Measurements from ENCODE around the gene TOP3B.

Gene TOP3B

GRCh38 chr22:21937821-21938070, 44.8 kb downstream of the TOP3B start:
- Histone ChIP-seq H3K4me3 (peak overlapping the region; percentile 31 to 56 (median 46)), H3K27ac (peak overlapping the region; percentile 67 to 98 (median 94))

DNA sequence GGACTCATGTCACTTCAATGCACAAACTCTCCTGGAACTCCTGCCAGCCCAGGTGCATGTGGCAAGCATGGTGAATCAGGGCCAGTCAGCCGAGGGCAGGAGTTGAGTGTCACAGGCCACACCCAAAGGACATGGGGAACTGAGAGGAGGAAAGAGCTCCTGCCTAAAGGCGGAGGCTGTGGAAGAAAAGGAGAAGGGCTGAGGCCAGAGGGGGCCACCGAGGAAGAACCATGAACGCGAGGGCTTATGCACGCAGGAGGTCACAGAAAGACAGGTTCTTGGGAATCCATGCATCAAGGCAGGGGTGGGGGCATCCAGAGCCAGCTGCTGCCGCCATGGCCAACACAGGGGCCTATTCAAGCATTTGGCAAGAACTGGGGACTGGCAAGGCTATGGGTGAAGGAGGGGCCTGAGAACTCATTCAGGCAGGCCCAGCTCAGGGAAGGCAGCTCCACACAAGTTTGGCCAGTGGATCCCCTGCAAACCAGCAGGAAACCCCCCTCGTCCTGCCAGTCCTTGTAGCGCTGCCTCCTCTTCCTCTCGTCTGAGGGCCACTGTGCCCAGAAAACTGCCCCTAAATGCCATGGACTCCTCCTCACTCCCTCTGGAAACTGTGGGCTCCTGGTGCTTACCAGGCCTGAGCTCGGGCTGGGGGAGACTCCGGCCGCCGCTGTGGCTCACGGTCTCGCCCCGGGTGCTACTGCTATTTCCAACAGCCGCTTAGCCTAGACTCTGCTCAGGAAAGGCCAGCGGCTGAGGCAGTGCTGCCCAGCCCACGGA, 45.4 kb downstream of the TOP3B start:
- Histone ChIP-seq H3K27ac (peak overlapping the region; percentile 67 to 98 (median 94)), H3K4me3 (peak overlapping the region in 6 of 7 experiments; percentile 31 to 56 (median 46))

DNA sequence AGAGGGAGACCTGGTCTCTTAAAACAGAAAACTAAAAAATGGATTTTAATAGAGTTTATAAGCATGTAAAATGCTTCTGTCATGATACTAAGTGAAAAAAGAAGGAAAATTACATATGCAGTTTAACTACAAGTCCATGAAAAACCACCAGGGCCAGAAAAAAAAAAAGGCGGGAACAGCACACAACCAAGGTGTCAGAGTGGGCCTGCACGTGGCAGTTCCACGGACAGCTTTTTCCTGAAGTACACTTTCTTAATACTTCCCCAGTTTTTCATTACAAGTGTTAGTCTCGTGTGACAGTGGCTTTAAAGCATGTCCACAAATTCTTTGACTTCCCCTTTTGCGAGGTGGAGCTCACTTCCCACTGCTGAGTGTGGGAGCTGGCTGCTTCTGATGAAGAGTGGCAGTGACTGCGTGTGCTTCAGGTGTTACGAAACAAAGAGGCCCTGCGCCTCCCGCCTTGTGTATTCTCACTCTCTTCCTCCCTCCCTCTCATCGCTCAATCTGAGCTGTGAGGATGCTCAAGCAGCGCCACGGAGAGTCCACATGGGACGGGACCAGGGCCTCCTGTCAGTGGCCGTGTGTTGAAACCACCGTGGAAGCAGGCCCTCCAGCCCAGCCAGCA, 46.3 kb downstream of the TOP3B start:
- Histone ChIP-seq H3K27ac (peak overlapping the region in 20 of 21 experiments; percentile 85 to 98 (median 94)), H3K4me3 (no peak overlapping the region)

GRCh38 chr22:21933910-21934309, 48.7 kb downstream of the TOP3B start:
- Histone ChIP-seq H3K27ac (peak overlapping the region in 3 of 21 experiments; percentile 10 to 21 (median 16)), H3K4me3 (no peak overlapping the region)

- H3K4me3 ChIP-seq = no peak overlapping the region
- H3K27ac ChIP-seq = peak overlapping the region in 2 of 21 experiments; percentile 10 to 16
These were observed 49.2 kb downstream of the TOP3B start for GRCh38 chr22:21933413-21933812.

DNA sequence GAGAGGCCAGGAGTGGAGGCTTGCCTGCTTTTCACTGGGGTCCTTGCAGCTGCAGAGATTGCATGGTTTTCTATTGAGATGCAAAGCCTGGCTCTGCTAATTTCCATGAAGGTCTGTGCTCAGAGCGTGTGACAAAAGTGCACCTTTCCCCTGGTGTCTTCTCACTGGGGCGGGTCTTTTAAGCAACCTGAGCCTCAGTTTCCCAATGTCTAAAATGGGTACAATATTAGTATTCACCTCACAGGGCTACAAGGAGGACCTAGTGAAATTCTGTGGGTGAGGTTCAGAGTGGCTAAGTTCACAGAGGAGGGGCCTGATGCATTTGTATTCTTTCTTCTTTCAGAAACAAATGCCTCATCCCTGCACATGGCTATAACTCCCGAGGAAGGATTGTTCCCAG, 50.2 kb downstream of the TOP3B start:
- H3K4me3 ChIP-seq = no peak overlapping the region
- no peak overlapping the region for H3K27ac ChIP-seq

GRCh38 chr22:21931056-21931455, 51.5 kb downstream of the TOP3B start:
- Histone ChIP-seq H3K27ac (no peak overlapping the region), H3K4me3 (no peak overlapping the region)

GRCh38 chr22:21929253-21929652, 53.3 kb downstream of the TOP3B start:
- Histone ChIP-seq H3K27ac (no peak overlapping the region), H3K4me3 (no peak overlapping the region)

DNA sequence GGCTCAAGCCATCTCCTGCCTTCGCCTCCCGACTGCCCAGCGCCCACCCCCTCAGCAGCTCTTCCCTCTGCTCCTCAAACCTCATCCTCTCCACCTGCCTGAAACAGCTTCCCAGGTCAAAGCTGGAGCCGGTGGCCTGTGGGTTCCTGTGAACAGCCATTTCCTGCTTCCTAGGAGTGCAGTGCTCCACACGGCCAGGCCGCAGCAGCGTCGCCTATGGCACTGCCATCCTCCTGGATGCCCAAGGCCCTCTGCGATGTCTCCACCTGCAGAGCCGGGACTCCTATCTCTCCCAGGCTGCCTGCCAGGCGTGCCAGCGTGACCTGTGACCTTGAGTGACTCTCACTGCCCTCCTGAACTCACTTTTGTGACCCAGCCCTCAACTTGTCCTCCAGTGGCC, 54.5 kb downstream of the TOP3B start:
- no peak overlapping the region for H3K4me3 ChIP-seq
- H3K27ac ChIP-seq = no peak overlapping the region

DNA sequence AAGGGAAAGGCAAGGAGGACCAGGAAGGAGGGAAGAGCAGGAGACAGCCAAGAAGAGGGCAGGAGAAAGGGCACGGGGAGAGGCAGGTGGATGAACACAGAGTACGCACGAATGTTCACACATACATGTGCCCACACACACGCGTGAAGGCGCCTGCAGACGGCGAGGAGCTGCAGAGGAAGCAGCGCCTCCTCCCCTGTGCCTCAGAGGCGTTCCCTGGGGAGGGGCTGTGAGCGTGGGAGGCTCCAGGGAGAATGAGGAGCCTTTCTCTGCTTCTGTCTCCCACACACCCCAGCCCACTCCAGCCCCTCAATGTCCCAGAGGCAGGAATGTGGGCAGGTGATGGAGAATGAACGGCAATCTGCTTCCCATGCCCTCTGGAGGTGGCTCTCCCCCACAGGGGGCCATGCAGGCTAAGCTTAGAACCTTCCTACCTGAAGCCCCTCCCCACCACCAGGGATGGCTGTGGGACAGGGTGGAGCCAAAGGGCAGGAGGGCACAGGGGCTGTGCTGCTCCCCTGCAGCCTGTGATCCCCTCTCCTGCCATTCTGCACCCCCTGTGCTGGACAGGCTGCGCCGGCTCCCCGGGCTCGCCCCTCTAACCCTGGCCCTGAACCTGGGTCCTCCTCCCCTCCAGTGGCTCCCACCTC, 55.3 kb downstream of the TOP3B start:
- no peak overlapping the region for H3K4me3 ChIP-seq
- no peak overlapping the region for H3K27ac ChIP-seq

- Histone ChIP-seq H3K4me3 (no peak overlapping the region), H3K27ac (no peak overlapping the region)
These were observed 55.9 kb downstream of the TOP3B start for GRCh38 chr22:21926728-21927127.

DNA sequence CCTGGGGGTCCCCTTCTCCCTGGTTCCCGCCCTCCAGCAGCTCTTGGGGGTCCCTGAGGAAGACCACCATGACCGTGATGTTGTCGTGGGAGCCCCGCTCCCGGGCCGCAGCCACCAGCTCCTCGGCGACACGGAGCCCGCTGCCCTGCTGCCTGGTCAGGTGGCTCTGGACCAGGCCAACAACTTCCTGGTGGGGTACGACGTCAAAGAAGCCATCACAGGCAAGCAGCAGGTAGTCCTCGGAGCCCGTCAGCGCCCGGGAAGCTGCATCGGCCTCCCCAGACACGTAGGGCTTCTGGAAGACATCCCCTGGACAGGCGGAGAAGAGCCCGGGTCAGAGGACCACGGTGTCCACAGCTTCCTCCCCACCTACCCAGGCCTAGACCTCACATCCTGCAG, 59.4 kb downstream of the TOP3B start:
- H3K4me3 ChIP-seq = no peak overlapping the region
- no peak overlapping the region for H3K27ac ChIP-seq

- Histone ChIP-seq H3K27ac (no peak overlapping the region), H3K4me3 (no peak overlapping the region)
These were observed 60.0 kb downstream of the TOP3B start for GRCh38 chr22:21922370-21923162.

GRCh38 chr22:21921729-21922128, 60.9 kb downstream of the TOP3B start:
- Histone ChIP-seq H3K27ac (no peak overlapping the region), H3K4me3 (no peak overlapping the region)

GRCh38 chr22:21921184-21921721, 61.3 kb downstream of the TOP3B start:
- no peak overlapping the region for H3K27ac ChIP-seq

DNA sequence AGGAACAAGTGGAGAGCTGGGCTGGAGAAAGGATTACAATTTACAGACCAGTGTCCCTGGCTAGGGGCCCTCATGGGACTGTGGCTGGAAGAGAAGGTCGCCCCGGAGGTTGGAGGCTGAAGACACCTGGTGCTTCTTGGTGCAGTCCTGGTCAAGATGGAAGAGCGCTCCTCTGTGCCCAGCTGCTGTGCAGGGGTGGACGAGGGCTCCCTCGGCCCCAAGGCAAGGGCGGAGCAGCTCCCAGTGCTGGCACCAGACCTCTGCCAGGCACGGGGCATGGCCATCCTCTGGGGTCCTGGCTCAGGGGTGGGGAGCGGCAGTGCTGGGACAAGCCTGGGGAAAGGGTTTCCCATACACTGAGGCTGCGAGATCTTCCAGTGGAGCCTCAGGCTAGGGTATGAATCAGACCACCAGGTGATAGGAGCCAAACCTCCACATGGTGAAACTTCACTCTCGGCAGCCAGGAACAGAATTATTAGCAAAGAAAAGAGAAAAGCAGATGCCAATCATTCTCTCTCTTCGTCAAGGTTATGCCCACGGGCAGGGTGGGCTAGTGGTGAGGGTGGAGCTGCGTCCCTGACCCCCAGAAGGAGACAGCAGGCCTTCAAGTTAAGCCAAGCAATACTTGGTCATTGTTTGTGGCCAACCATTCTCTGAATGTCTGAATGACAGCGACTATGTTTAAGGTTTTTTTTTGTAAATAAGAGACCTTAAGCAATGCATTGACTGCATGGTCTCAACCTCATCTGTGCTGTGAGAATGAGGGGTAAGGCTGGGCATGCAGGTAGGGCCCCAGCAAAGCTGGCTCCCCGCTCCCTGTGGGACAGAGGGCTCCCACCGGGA, 62.0 kb downstream of the TOP3B start:
- Histone ChIP-seq H3K4me3 (no peak overlapping the region), H3K27ac (no peak overlapping the region)

More at GRCh38 chr22:21921184-21921721, 61.3 kb downstream of the TOP3B start:
- no peak overlapping the region for H3K4me3 ChIP-seq

- Histone ChIP-seq H3K4me3 (no peak overlapping the region), H3K27ac (peak overlapping the region in 2 of 21 experiments; percentile 29 to 37)
These were observed 62.9 kb downstream of the TOP3B start for GRCh38 chr22:21919526-21920307.

- Histone ChIP-seq H3K4me3 (no peak overlapping the region), H3K27ac (no peak overlapping the region)
These were observed 64.0 kb downstream of the TOP3B start for GRCh38 chr22:21918466-21919185.

Data from skin epidermis (tissue), 12 donors.